ENCODE data around the gene SYNDIG1.

The SYNDIG1 gene

DNA sequence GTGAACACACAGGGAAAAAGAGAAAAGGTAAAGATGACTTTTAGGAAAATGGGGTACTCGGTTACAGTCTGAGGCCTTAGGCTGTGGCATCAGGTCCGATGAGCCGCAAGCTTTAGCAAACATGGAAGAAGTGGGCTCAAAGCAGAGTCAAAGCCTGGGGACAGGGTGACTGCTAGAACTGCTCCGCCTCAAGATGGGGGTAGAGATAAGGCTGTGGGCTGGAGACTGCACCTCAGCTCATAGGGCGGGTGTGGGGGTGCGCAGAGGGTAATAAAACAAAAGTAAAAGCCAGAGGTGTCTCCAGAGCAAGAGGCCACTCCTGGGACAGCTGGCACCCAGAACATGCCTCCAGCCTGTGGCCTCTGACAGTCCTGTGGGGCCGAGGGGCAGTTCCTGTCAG lies 21.3 kb upstream of the SYNDIG1 start:
- FAIRE-seq: no peak

- no peak for FAIRE-seq
These were observed 20.3 kb upstream of the SYNDIG1 start for GRCh38 chr20:24449026-24449720.

DNA sequence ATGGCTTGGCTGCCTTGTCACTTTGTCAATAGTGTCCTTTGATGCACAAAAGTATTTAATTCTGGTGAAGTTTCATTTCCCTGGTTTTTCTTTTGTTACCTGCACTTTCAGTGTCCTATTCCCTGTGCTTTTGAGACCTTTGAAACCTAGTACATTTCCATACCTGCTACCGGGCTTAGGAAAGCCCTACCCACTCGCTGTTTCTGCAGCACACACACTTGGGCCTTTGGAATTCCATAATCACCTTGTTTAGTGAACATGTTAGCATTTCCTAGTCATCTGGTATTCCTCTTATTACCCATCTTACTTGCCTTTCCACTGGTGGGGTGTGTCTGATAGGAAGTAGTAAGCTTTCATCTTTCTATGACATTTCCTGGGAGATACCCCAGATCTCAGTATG lies 19.3 kb upstream of the SYNDIG1 start:
- FAIRE-seq: no peak

GRCh38 chr20:24450624-24451376 lies 18.6 kb upstream of the SYNDIG1 start:
- no peak for FAIRE-seq

GRCh38 chr20:24451428-24451827 lies 18.0 kb upstream of the SYNDIG1 start:
- FAIRE-seq: no peak

DNA sequence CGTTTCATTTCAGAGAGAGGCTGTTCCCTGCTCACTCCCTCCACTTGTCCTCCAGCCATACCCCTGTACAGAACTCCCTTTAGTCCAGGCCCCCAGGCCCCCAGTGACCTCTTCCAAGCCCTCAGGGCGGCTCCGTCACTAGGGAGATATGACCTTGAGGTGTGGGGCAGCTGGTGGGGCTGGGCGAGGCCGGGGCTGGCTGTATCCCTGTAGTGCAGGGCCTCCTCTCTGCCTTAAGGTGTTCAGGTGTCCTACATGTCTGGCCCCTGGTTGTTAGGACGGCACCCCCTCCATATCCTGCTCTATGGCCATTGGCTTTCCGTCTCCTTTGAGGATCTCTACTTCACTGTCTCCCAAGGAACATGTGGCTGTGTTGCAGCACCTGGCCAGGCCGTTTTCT lies 17.4 kb upstream of the SYNDIG1 start:
- no peak for FAIRE-seq

DNA sequence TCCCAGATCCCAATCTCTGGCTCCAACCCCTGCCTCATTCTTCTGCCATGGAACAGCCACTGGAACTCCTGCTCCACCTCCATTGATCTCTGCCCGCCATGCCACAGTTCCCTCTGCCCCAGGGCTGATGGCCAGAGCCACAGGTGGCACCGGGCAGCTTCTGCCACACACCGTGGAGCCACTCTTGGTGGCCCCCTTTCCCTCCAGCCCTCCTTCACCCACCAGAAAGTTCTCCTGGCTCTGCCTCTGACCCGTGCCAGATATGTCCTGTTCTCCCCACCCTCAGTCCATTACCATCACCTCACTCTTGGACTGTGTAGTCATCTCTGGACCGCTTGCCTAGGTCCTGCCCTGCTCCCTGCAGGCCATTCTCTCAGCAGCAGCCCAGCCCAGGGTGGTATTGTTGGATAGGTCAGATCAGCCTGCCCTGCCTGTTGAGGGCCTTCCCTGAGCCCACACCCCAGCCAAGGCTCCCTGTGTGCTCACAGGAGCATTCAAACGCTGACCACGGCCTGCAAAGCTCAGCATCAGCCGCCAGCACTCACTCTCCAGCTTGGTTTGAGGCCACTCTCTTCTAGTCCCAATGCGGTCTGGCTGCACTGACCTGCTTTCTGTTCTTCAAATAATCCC lies 16.8 kb upstream of the SYNDIG1 start:
- no peak for FAIRE-seq

DNA sequence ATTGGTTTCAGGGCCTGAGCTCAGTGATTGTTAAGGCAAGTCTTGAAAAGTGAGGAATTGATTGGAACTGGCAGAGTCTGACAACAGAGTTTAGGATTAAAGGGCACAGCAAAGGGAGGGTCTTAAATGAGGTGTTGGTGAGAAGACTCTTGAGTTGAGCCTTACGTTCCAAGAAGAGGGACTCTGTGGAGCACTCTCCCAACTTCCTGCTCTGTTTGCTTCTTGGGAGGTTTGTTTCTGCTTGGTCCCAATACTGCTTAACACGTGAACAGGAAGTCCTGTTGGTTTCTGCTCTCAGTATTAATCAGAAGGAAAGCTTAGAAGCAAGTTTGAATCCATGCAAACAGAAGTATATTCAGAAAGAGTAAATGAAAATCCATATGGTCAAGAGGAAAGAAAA lies 15.6 kb upstream of the SYNDIG1 start:
- no peak for FAIRE-seq

GRCh38 chr20:24455081-24455480 lies 14.3 kb upstream of the SYNDIG1 start:
- no peak for FAIRE-seq

GRCh38 chr20:24456398-24456781 lies 13.0 kb upstream of the SYNDIG1 start:
- no peak for FAIRE-seq

DNA sequence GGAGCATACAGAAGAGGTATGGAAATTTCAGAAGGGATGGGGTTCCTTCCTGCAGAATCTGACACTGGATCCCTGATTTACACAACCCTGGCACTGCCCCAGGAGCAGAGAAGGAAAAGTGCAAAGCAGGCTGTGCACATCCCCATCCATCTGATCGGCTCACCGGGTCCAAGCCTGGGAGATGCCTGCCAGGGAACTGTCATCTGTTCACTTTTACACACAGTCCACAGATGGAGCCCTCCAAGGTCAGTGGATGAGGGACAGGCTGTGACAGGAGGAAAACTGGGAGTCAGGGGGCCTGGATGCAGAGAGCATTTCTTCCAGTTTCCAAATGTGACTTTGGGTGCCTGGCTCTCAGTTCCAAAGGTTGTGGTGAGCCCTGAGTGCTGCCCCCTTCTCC lies 11.0 kb upstream of the SYNDIG1 start:
- no peak for FAIRE-seq

GRCh38 chr20:24459733-24460132 lies 9.7 kb upstream of the SYNDIG1 start:
- no peak for FAIRE-seq

GRCh38 chr20:24460712-24461111 lies 8.7 kb upstream of the SYNDIG1 start:
- no peak for FAIRE-seq

DNA sequence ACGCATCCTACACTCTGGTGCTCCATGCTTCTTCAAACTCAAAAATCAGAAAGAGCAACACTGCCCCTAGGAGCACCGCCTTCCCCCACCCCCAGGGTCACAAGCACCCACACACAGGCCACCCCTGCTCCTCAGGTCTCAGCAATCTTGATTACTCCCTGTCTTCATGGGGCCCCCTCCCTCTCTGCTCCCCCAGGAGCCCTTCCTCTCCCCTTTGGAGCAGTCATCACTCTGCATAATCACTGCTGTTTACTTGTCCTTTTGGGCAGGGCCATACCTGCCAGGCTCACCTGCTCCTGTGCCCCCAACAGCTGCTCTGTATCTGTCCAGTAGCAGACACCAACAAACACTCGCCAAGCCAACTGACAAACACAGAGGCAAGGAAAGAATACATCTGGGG lies 7.6 kb upstream of the SYNDIG1 start:
- no peak for FAIRE-seq

DNA sequence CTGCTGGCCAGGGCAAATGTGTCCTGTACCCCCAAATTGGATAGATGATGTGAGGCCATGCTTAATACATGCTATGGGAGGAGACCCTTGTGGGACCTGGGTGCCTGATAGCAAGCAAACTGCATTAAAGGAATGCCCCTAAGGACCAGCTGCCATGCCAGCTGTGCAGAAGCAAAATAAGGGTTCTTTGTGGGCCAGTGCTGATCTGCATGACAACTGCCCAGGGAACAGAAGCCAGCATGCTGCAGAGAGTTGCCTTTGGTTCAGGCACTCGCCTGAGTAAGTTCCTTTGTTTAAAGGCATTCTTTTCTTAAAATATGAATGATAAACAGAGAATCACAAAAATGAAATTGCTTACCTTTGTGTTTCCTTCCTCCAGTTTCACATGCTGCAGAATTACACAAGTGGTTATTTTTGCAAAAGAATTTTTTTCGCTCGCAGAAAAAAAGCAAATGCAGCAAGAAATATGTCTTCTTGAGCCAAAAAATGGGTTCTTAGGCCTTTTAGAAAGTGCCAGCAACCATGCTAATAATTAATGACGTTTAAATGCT lies 6.9 kb upstream of the SYNDIG1 start:
- no peak for FAIRE-seq

DNA sequence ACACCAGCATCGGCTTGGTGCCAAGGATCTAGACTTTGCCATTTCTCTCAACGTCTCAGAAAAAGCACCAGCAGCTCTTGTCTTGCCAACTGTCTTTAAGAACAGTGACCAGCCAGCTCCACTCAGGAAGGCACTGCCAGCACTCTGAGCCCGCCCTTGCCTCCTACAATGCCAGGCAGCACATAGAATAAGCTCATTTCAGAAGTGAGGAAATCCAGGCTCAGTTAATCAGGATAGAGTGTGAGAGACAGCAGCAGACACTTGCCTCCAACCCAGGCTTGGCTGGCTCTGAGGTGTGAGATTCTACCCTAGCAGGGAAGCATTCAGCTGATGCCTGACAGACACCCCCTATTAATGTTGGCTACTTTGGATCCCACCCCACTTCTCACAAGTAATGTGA lies 4.3 kb upstream of the SYNDIG1 start:
- no peak for FAIRE-seq

GRCh38 chr20:24465730-24466129 lies 3.7 kb upstream of the SYNDIG1 start:
- FAIRE-seq: no peak

DNA sequence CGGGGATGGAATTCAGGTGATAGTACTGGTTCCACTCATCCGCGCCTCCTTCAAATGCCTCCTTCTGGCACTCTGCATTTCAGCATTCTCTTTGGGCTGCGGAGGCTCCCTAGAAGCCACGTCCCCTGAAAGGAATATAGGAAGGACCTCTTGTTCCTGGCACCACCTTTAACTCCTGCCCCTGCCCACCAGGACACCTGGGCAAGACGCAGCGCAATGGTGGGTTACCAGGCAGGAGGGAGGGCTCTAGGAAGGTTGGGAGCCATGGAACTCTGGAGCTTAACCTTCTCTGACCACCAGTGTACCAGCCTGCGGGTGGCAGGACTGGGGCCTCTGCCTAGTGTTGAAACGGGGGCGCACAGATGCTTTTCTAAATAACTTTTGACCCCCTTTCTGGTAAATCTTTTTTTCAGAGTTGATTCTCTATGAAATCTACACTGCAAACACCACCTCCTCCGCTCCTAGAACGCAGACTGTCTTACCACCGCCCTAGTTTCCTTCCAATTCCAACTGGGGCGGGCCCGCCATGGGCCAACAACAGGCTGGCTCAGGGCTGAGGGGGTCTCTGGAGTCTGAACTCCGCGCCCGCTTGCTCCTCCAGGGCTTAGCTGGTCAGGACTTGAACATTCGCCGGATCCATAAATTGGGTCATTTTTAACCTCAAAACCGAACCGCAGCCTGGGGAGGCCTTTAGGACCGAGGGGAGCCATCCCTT lies 871 bp upstream of the SYNDIG1 start:
- FAIRE-seq: no peak

DNA sequence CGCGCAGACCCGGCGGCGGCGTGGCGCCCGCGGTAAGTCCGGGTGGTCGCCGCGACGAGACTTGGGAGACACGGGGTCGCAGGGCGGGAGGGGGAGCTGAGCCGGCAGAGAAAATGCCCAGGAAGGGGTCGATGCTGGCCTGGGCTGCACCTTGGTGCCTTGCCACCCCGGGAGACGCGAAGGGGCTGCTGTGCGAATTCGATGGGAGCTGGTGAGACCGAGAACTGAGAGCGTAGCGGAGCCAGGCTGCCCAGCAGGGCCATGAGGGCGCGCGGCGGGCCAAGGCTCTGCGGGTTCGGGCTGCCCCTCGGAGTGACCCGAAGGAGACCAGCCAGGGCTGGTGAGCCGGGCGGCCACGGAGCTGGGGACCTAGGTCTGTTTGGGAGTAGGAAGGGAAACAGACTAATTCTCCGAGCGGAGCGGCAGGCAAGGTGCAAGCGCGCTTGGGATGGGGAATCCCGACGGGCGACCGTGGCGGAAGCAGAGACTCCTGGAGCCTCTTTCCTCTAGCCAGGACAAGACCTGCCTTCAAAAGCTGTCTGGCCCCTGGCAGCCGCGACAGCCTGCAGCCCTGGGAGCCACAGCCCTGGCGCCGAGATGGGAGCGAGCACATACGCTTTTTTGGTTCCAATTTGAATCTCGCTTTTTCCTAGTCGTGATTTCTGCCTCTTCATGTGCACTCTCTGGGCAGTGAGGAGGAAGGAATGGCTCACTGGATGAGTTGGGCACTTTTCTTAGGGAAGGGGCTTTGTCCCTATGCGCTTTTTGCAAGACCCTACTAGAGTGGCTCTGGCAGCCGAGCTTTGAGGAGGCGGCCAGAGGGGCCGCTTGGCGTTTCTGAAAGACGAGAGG lies 691 bp downstream of the SYNDIG1 start:
- FAIRE-seq: no peak

GRCh38 chr20:24470746-24471582 lies 1.5 kb downstream of the SYNDIG1 start:
- no peak for FAIRE-seq

GRCh38 chr20:24472426-24472825 lies 3.0 kb downstream of the SYNDIG1 start:
- FAIRE-seq: no peak
